Neural crest cell (in vitro differentiated cells): ENCODE data around the gene PPM1L. TPM values are rescaled to one million over a fixed set of nuclear protein-coding genes. Genes with fewer than 3 reads are reported as not detected.

Experiments
- DNase-seq: peaks from one replicate; pipeline ENCODE4 v3.0.0; 2021; ENCODE audit warnings: low read depth, mixed read lengths, low spot score
- H3K27ac Mint-ChIP-seq: one replicate; pipeline ENCODE4 v1.8.0; 2021; ENCODE audit warnings: mild to moderate bottlenecking, mixed read lengths; ENCODE audit not compliant: unreplicated experiment
- H3K27me3 Mint-ChIP-seq: 2 replicates; pipeline ENCODE4 v1.8.0; 2021; ENCODE audit warnings: low read depth, mild to moderate bottlenecking, mixed read lengths
- H3K36me3 Mint-ChIP-seq: 2 replicates; pipeline ENCODE4 v1.8.0; 2021; ENCODE audit warnings: low read depth, mild to moderate bottlenecking, mixed read lengths
- H3K4me1 Mint-ChIP-seq: 2 replicates; pipeline ENCODE4 v1.8.0; 2021; ENCODE audit warnings: mixed read lengths
- H3K4me3 Mint-ChIP-seq: one replicate; pipeline ENCODE4 v1.8.0; 2021; ENCODE audit warnings: mild to moderate bottlenecking, mixed read lengths
- H3K9me3 Mint-ChIP-seq: 2 replicates; pipeline ENCODE4 v1.8.0; 2021; ENCODE audit warnings: mixed read lengths
- total RNA-seq: library from RNA; stranded (reverse); gene quantifications from 2 replicates; pipeline ENCODE4 v1.2.1, GENCODE V29; 2021
- TF ChIP-seq, protein P1 (sequence below): fragments of 200-600 bp; sonication (generic); conservative IDR thresholded peaks from 2 replicates; pipeline ENCODE4 v1.5.0; 2021; ENCODE audit warnings: antibody characterized with exemption, mild to moderate bottlenecking

PPM1L gene
- total RNA-seq, 1 donor from 2014 or later, result 34.3 TPM

DNA sequence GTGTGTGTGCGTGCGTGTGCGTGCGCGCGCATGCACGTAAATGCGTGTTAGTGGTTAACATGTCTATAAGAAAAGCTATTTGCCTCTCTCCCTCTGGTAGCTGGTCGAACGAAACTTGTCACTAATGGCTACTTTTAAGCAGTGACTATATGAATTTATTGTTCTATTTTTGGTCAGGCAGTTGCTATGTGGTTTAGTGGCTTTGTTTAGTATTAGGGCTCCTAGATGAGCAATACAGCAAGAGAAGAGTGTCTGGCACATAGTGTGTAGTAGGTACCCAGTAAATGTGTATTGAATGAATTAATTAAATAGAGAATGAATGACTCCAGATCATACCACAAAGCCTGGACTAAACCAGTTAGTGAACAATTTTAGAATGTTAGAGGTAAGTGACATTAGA, 171.6 kb downstream of the PPM1L start:
- TF ChIP-seq, protein P1, sequence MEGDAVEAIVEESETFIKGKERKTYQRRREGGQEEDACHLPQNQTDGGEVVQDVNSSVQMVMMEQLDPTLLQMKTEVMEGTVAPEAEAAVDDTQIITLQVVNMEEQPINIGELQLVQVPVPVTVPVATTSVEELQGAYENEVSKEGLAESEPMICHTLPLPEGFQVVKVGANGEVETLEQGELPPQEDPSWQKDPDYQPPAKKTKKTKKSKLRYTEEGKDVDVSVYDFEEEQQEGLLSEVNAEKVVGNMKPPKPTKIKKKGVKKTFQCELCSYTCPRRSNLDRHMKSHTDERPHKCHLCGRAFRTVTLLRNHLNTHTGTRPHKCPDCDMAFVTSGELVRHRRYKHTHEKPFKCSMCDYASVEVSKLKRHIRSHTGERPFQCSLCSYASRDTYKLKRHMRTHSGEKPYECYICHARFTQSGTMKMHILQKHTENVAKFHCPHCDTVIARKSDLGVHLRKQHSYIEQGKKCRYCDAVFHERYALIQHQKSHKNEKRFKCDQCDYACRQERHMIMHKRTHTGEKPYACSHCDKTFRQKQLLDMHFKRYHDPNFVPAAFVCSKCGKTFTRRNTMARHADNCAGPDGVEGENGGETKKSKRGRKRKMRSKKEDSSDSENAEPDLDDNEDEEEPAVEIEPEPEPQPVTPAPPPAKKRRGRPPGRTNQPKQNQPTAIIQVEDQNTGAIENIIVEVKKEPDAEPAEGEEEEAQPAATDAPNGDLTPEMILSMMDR, result no peak
- H3K36me3 Mint-ChIP-seq, result no peaks in the 10 kb centered on the region
- H3K27ac Mint-ChIP-seq, result no peak overlapping the region
- H3K4me3 Mint-ChIP-seq, result no peak overlapping the region
- H3K27me3 Mint-ChIP-seq, result no peaks in the 10 kb centered on the region
- H3K4me1 Mint-ChIP-seq, result peaks cover 16% of the 10 kb centered on the region
- no peaks in the 10 kb centered on the region for H3K9me3 Mint-ChIP-seq
- DNase-seq, result no peak

DNA sequence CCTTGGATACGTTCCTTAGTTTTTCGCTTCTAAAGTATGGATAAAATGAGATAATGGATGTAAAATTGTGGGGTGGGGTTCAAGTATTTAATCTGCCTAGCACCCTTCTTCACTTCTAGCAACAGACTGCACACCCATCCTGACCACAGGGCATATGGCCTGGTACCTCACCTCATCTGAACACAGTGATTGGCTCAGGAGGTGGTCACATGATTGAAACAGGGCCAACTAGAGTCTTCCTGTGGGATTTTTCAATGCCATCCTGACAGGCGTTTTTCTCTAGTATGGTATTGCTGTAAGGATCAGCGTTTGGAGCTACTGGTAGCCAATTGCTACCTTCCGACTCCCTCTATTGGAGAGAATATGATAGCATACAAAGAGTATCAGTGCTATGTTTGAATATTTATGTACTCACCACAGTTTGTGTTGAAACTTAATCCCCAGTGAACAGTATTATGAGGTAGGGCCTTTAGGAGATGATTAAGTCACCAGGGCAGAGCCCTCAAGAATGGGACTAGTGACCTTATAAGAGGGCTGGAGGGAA, 172.2 kb downstream of the PPM1L start:
- Mint-ChIP-seq H3K36me3 (no peaks in the 10 kb centered on the region), H3K27ac (no peak overlapping the region), H3K4me1 (peaks cover 16% of the 10 kb centered on the region), H3K27me3 (no peaks in the 10 kb centered on the region), H3K9me3 (no peaks in the 10 kb centered on the region), H3K4me3 (no peak overlapping the region)
- no peak for DNase-seq
- TF ChIP-seq, protein P1, result no peak

DNA sequence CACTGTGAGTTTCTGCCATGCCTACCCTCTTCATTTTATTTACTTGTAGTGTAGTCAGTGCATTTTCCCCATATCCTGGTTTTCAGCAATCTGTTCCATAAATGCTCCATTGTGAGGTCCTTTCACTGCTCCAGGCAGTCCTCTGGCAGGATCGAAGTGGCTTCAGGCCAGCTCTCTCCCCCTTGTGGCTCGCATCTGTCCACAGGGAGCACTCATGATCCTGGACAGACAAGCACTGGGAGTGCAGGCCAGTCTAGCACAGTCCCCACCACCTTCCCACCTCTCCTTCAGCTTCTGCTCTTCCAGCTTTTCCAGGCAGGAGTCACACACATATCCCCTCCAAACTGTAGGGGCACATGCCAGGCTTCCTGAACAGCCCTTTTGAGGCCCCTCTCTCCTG, 173.6 kb downstream of the PPM1L start:
- TF ChIP-seq, protein P1, result no peak
- no peak for DNase-seq
- Mint-ChIP-seq H3K4me1 (peaks cover 16% of the 10 kb centered on the region), H3K36me3 (no peaks in the 10 kb centered on the region), H3K27ac (no peak overlapping the region), H3K4me3 (no peak overlapping the region), H3K9me3 (no peaks in the 10 kb centered on the region), H3K27me3 (no peaks in the 10 kb centered on the region)

DNA sequence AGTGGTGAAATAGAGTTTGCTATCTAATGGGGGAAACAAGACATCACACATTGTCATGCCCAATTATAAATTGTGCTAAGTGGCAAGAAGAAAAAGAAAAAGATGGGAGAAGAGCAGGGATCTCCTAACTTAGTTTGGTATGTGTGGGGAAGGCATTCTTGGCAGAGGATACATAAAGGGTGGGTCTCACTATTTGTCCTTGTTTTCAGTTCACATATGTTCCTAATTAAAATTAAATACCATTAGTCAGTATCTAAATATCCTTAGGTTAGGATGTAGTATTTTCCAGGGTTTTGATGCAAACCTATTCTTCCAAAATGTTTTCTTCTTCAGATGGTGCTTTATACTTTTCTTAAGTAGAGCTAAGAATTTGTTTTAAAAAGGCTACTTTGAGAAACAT, 175.4 kb downstream of the PPM1L start:
- TF ChIP-seq, protein P1, result no peak
- H3K27ac Mint-ChIP-seq, result no peak overlapping the region
- no peak for DNase-seq
- peaks cover 11% of the 10 kb centered on the region for H3K4me1 Mint-ChIP-seq
- no peak overlapping the region for H3K4me3 Mint-ChIP-seq
- no peaks in the 10 kb centered on the region for H3K9me3 Mint-ChIP-seq
- H3K27me3 Mint-ChIP-seq, result no peaks in the 10 kb centered on the region
- H3K36me3 Mint-ChIP-seq, result no peaks in the 10 kb centered on the region

DNA sequence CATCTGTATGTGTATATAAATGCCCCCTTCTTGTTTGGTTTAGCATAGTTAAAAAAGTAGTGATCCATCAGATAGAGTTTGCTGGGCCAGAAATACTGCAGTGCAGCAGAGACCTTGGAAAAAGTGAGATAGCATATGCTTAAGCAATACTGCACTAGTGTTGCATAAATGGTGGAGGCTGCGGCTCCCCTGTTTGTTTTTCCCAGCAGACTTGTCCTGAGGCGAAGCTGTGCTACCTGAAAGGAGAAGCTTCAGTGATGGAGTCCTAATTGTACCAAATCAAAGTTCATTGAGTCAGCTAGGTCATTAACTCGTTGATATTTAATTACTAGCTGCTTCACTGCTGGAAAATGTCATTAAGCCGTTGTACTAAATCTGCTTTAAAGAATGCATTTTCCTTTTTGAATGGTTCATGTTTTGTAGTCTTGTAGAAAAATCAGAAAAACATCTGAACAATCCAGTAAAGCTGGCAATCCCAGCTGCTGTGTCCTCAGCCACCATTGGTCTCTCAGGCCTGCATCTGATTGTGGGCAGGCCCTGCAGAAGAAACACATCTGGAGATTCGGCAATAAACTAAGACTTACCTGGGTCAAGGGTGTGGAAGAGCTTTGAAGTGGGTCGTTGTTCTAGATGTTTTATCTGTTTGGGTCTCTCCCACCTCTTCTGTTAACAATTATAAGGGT, 179.5 kb downstream of the PPM1L start:
- no peaks in the 10 kb centered on the region for H3K27me3 Mint-ChIP-seq
- H3K4me3 Mint-ChIP-seq, result no peak overlapping the region
- peaks cover 5% of the 10 kb centered on the region for H3K9me3 Mint-ChIP-seq
- peaks cover 8% of the 10 kb centered on the region for H3K36me3 Mint-ChIP-seq
- no peak overlapping the region for H3K27ac Mint-ChIP-seq
- DNase-seq, result no peak
- TF ChIP-seq, protein P1, result no peak
- H3K4me1 Mint-ChIP-seq, result no peaks in the 10 kb centered on the region
